ENCODE data around the gene WNT16. TPM values are rescaled to one million over a fixed set of nuclear protein-coding genes. Genes with fewer than 3 reads are reported as not detected.

The WNT16 gene
- total RNA-seq, 2 donors from 2014 or later: not detected

GRCh38 chr7:121331048-121331447 lies 2.2 kb downstream of the WNT16 start:
- DNase-seq (ENCODE audit: low spot score): no peak
- Histone ChIP-seq H3K4me3 (no peak overlapping the region), H3K27me3 (replicated peaks; ENCODE audit: insufficient read depth) (peaks cover 35% of the 10 kb centered on the region)

GRCh38 chr7:121331574-121331973 lies 2.8 kb downstream of the WNT16 start:
- TF ChIP-seq CTCF (IDR thresholded peaks at IDR 0.05): no peak
- no peak for ATAC-seq (ENCODE audit: insufficient number of reproducible peaks, low FRiP score, low read depth)
- DNase-seq (ENCODE audit: low spot score): no peak
- Histone ChIP-seq H3K27ac (no peak overlapping the region), H3K4me1 (ENCODE audit: control insufficient read depth in 1 of 2, low read depth in 2 of 2) (peaks cover 17 to 21% of the 10 kb centered on the region in 2 donors), H3K27me3 (replicated peaks; ENCODE audit: insufficient read depth) (peaks cover 35% of the 10 kb centered on the region), H3K36me3 (no peaks in the 10 kb centered on the region), H3K9me3 (no peaks in the 10 kb centered on the region), H3K4me3 (no peak overlapping the region)

More at GRCh38 chr7:121331048-121331447, 2.2 kb downstream of the WNT16 start:
- H3K9me3 ChIP-seq: no peaks in the 10 kb centered on the region
- peaks cover 17 to 21% of the 10 kb centered on the region in 2 donors for H3K4me1 ChIP-seq (ENCODE audit: control insufficient read depth in 1 of 2, low read depth in 2 of 2)
- no peak for ATAC-seq (ENCODE audit: insufficient number of reproducible peaks, low FRiP score, low read depth)
- H3K27ac ChIP-seq: no peak overlapping the region
- H3K36me3 ChIP-seq: no peaks in the 10 kb centered on the region
- no peak for TF ChIP-seq CTCF (IDR thresholded peaks at IDR 0.05)

GRCh38 chr7:121334376-121334775 lies 5.6 kb downstream of the WNT16 start:
- DNase-seq (ENCODE audit: low spot score) (no peak), ATAC-seq (ENCODE audit: insufficient number of reproducible peaks, low FRiP score, low read depth) (no peak)
- TF ChIP-seq CTCF (IDR thresholded peaks at IDR 0.05): no peak
- Histone ChIP-seq H3K4me1 (ENCODE audit: control insufficient read depth in 1 of 2, low read depth in 2 of 2) (peaks cover 13% of the 10 kb centered on the region in 2 donors), H3K4me3 (no peak overlapping the region), H3K27me3 (replicated peaks; ENCODE audit: insufficient read depth) (peaks cover 26% of the 10 kb centered on the region), H3K9me3 (no peaks in the 10 kb centered on the region), H3K27ac (no peak overlapping the region), H3K36me3 (no peaks in the 10 kb centered on the region)

GRCh38 chr7:121334875-121335648 lies 6.3 kb downstream of the WNT16 start:
- no peak for TF ChIP-seq CTCF (IDR thresholded peaks at IDR 0.05)
- ATAC-seq (ENCODE audit: insufficient number of reproducible peaks, low FRiP score, low read depth) (no peak), DNase-seq (ENCODE audit: low spot score) (no peak)
- Histone ChIP-seq H3K27ac (no peak overlapping the region), H3K36me3 (no peaks in the 10 kb centered on the region), H3K4me1 (ENCODE audit: control insufficient read depth in 1 of 2, low read depth in 2 of 2) (peaks cover 6% of the 10 kb centered on the region in 2 donors), H3K9me3 (no peaks in the 10 kb centered on the region), H3K27me3 (replicated peaks; ENCODE audit: insufficient read depth) (peaks cover 20% of the 10 kb centered on the region), H3K4me3 (no peak overlapping the region)

GRCh38 chr7:121336579-121336978 lies 7.8 kb downstream of the WNT16 start:
- Histone ChIP-seq H3K4me3 (no peak overlapping the region), H3K27ac (no peak overlapping the region), H3K9me3 (no peaks in the 10 kb centered on the region), H3K27me3 (replicated peaks; ENCODE audit: insufficient read depth) (peaks cover 4% of the 10 kb centered on the region), H3K4me1 (ENCODE audit: control insufficient read depth in 1 of 2, low read depth in 2 of 2) (no peaks in the 10 kb centered on the region), H3K36me3 (no peaks in the 10 kb centered on the region)
- no peak for TF ChIP-seq CTCF (IDR thresholded peaks at IDR 0.05)
- no peak for DNase-seq (ENCODE audit: low spot score)
- no peak for ATAC-seq (ENCODE audit: insufficient number of reproducible peaks, low FRiP score, low read depth)
